IPS DF 6.9 (cell line): ENCODE measurements around the gene NKX3-2.

ENCODE experiments used
- DNase-seq: peaks from one replicate; pipeline ENCODE4 v3.0.0-alpha.2; 2013; ENCODE audit warnings: low read depth, low spot score
- H3K27ac ChIP-seq: one replicate; pipeline ENCODE4 v1.5.1; 2013; ENCODE audit warnings: low read length, control low read depth
- H3K27me3 ChIP-seq: 2 replicates; pipeline ENCODE4 v1.6.1; 2013; ENCODE audit warnings: mild to moderate bottlenecking, low read length; ENCODE audit not compliant: control insufficient read depth, insufficient read depth
- H3K36me3 ChIP-seq: 2 replicates; pipeline ENCODE4 v1.6.1; 2013; ENCODE audit warnings: low read length; ENCODE audit not compliant: control insufficient read depth, insufficient read depth
- H3K4me1 ChIP-seq: 2 replicates; pipeline ENCODE4 v1.6.1; 2013; ENCODE audit warnings: low read length; ENCODE audit not compliant: control insufficient read depth, insufficient read depth
- H3K4me3 ChIP-seq: 2 replicates; pipeline ENCODE4 v1.5.1; 2013; ENCODE audit warnings: mild to moderate bottlenecking, low read length
- H3K9me3 ChIP-seq: 2 replicates; pipeline ENCODE4 v1.6.1; 2013; ENCODE audit warnings: low read length, inconsistent platforms; ENCODE audit not compliant: control insufficient read depth, insufficient read depth
- WGBS: extraction: QIAGEN DNeasy Blood & Tissue Kit; methylation state at CpG from one replicate; pipeline ENCODE4 v1.1.7; 2013; ENCODE audit warnings: mixed read lengths, missing lambda C conversion rate; ENCODE audit not compliant: insufficient read length, insufficient coverage; 5-methylcytosine and 5-hydroxymethylcytosine counted together

Gene NKX3-2

DNA sequence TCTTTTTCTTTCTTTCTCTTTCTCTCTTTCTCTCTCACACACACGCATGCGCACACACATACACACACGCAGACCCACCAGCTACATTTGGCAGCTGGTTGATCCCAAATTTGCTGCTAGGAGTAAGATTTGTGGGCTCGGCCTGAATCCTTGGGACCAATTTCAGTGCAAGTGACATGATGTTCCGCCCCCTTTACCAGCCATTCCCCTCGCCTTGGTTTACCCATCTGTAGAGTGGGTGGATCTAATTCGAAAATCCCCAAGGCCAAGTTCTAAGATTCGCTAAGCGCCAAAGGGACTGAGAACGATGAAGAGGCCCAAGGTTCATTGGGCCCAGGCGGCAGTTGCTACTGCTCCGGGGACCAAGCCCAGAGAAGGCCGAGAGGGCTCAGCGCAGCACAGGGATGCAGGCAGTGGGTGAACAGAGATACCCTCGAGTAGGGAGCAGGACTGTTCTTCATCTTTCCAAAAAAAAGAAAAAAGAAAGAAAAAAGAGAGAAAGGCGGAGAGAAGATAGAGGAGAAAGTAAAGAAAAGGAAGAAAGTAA is 5.8 kb downstream of the NKX3-2 start:
- no peak overlapping the region for H3K27ac ChIP-seq
- DNase-seq: no peak
- no peak overlapping the region for H3K4me3 ChIP-seq
- H3K9me3 ChIP-seq: no peaks in the 10 kb centered on the region
- WGBS: no CpG with 5 or more reads among the region's 16 CpGs
- peaks cover 9% of the 10 kb centered on the region for H3K4me1 ChIP-seq
- no peaks in the 10 kb centered on the region for H3K36me3 ChIP-seq
- H3K27me3 ChIP-seq: peaks cover 100% of the 10 kb centered on the region

DNA sequence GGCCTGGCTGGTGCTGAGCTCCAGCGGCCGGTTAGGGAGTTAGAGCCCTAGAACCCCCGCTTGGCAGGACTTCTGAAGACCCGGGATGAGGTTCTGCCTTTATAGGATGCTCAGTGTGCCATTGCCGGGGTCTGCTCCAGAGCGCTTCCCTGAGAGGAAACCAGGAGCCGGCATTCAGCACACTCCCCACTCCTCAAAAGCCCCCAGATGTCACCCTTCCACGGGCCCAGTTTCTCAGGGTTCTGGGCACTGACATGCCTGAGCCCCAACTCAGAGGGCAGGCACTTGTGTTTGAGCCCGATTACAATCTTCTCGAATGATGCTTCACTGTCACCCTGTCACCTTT is 6.5 kb downstream of the NKX3-2 start:
- Histone ChIP-seq H3K36me3 (no peaks in the 10 kb centered on the region), H3K4me3 (no peak overlapping the region), H3K27ac (no peak overlapping the region), H3K4me1 (peaks cover 6% of the 10 kb centered on the region), H3K9me3 (no peaks in the 10 kb centered on the region), H3K27me3 (peaks cover 99% of the 10 kb centered on the region)
- DNase-seq: no peak
- no CpG with 5 or more reads among the region's 10 CpGs for WGBS

DNA sequence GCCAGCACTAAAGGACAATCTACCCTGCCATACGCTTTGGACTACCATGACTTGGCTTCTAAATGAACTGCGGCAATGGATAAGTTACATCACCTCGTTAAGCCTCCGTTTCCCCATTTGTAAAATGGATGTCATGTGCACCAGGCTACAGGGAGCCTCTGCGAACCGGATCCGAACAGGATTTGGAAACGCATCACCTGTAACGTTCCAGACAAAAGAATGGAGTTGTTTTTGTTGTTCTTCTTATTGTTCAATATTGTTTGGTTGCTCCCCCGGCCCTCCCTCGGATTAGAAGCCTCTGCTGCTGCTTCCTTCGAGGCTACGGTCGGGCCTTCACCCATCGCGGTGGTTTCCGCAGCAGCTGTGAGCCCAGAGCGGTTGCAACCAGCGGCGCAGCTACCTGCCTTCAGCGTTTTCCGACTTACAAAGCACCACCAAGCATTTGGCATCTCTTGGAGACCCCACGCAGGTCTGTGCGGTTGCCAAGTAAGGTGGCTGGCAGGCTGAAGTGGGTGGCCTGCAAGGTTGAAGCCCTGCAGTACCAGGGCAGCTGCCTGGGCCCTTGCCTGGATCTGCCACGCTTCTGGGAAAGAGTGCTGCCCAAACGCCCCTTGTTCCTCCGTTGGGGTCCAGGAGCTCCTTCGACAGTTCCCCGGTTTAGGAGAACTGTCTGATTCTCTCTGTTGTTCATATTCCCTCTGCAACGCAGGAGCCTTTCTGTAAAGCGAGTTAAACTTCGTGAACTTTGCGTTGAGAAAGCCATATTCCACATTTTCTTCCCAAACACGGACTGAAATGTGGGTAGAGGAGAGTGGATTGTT is 7.1 kb downstream of the NKX3-2 start:
- WGBS: no CpG with 5 or more reads among the region's 34 CpGs
- DNase-seq: no peak
- Histone ChIP-seq H3K4me1 (peaks cover 2% of the 10 kb centered on the region), H3K4me3 (no peak overlapping the region), H3K36me3 (no peaks in the 10 kb centered on the region), H3K27me3 (peaks cover 99% of the 10 kb centered on the region), H3K27ac (no peak overlapping the region), H3K9me3 (no peaks in the 10 kb centered on the region)

DNA sequence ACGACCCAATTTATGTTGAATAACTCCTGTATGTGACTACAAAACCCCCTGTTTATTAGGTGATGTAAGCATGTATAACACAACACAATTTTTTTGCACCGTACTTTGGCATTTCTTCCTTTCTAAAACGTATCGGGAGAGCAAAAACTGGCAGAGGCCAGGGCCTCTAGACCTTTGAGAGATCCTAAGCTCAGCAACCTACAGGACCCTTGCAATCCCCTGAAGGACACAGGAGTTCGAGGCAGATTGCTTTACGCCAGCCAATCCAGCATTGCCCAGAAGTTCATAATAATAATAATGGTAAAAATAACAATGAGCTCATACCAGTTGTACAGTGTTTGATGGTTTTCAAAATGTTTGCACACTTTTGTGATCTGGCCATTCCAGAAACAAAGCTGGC is 7.7 kb downstream of the NKX3-2 start:
- Histone ChIP-seq H3K27me3 (peaks cover 97% of the 10 kb centered on the region), H3K36me3 (no peaks in the 10 kb centered on the region), H3K4me3 (no peak overlapping the region), H3K4me1 (peaks cover 2% of the 10 kb centered on the region), H3K9me3 (no peaks in the 10 kb centered on the region), H3K27ac (no peak overlapping the region)
- no peak for DNase-seq
- WGBS: no CpG with 5 or more reads among the region's 6 CpGs

DNA sequence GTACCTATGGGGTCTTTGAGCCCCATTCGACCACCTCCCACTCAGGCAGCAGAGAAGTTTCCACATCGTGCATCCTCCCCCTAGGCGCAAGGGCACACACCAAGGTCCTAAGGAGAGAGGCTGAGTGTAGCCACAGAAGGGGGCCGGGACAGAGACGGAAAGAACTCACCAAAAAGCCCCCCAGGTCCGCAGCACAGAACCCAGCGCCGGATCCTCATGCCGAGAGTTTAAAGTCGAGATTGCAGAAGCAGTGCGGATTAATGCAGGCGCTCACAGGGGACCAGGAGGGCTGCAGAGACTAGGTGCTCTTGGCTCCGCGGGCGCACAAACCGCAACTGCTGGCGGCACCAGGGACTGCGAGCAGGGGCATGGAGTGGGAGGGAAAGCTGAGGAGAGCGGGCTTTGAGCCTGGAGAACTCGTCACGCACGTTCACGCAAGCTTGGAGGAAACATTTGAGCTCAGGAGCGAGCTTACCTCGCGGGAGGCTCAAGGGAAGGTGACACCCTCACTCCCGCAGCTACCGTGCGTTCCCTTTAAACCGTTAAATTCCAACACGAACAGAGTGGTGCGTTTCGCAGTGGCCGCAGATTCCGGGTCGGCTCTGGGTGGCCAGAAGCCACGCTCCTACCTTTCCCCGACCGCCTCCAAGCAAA is 8.5 kb downstream of the NKX3-2 start:
- H3K9me3 ChIP-seq: no peaks in the 10 kb centered on the region
- H3K4me1 ChIP-seq: peaks cover 5% of the 10 kb centered on the region
- H3K36me3 ChIP-seq: no peaks in the 10 kb centered on the region
- H3K27ac ChIP-seq: no peak overlapping the region
- H3K27me3 ChIP-seq: peaks cover 94% of the 10 kb centered on the region
- DNase-seq: no peak
- no CpG with 5 or more reads among the region's 39 CpGs for WGBS
- H3K4me3 ChIP-seq: no peak overlapping the region

DNA sequence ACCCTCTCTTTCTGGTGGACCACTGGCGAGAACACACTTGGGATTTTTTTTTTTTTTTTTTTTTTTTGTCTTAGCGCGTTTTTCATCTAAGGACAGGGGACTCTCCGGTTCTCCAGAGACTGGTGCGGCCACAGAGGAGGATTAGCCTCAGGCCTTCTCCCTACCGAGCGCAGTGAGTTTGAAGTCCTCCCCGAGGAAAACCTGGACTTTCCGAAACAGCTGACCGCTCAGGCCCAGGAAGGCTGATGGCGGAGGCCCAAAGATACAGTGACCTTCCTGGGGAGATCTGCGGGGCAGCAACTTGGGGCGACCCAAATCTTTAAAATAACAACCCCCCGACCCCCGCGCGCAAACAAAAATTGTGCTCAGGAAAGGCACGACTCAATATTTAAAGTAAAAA is 9.2 kb downstream of the NKX3-2 start:
- peaks cover 94% of the 10 kb centered on the region for H3K27me3 ChIP-seq
- peaks cover 7% of the 10 kb centered on the region for H3K4me1 ChIP-seq
- no peak overlapping the region for H3K27ac ChIP-seq
- H3K9me3 ChIP-seq: no peaks in the 10 kb centered on the region
- no peaks in the 10 kb centered on the region for H3K36me3 ChIP-seq
- no peak for DNase-seq
- WGBS: no CpG with 5 or more reads among the region's 18 CpGs
- no peak overlapping the region for H3K4me3 ChIP-seq

DNA sequence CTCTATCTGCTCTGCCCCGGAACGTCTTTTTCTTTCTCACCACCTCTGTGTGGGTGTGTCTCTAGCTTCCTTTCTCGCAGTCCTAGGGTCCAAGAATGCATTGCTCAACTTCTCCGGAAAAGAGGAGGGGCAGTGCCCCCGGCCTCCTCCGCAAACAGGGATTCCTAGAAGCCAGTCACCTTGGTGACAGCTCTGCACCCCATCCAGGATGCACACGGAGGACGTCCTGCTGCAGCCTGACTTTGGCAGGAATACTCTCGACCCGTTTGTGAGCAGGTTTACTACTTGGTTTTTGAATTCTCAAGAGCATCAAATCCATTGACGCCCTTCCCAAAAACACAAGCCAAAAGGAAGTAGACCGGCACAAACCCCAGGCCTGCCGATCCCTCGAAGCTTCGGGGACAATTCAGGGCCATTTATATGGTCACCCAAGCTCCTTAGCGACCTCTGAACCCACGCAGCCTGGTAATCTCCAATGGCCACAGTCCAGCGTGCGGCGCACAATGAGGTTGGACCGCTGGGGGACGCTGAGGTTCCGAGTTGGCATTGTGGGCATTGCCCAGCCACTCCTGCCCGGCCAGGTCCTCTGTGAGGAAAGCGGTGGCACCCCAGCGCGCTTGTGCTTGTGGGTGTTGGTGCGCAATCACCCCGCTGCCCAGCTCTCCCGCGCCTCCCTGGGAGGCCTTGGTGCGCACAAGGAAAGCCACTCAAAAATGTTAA is 9.8 kb downstream of the NKX3-2 start:
- Histone ChIP-seq H3K27me3 (peaks cover 94% of the 10 kb centered on the region), H3K9me3 (no peaks in the 10 kb centered on the region), H3K27ac (no peak overlapping the region), H3K36me3 (no peaks in the 10 kb centered on the region), H3K4me3 (no peak overlapping the region), H3K4me1 (peaks cover 12% of the 10 kb centered on the region)
- no CpG with 5 or more reads among the region's 32 CpGs for whole genome bisulfite sequencing
- no peak for DNase-seq

DNA sequence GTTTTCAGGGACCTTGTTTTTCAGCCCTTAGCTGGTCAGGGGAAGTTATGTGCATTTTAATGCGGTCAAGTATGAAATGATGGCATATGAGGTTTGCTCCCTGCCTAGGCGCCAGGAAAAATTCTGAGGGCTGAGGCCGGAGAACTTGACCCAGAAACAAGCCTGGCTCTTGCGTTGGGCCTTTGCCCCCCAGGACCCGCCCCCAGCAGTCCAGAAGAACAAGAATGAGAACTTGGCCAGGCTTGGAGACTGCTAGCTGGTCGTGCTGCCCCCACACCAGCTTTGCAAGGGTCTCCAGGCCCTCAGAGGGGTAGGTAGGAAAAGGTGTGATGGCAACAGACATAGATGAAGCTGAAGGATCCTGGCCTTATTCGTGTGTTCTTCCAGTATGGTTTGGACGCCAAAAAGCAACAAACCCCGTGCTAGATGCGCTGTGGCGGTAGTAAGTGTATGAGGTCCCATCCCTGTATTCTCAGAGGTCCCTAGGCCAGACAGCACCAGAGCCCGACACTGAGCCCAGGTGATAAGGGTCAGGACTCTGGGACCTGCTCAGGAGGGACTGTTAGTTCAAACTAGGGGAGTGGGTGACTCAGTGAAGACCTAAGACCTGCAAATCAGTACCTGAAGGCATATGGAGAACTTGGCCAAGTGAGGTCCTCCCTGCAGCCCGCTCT is 10.5 kb downstream of the NKX3-2 start:
- peaks cover 94% of the 10 kb centered on the region for H3K27me3 ChIP-seq
- H3K27ac ChIP-seq: no peak overlapping the region
- H3K9me3 ChIP-seq: no peaks in the 10 kb centered on the region
- no CpG with 5 or more reads among the region's 13 CpGs for WGBS
- H3K4me3 ChIP-seq: no peak overlapping the region
- peaks cover 12% of the 10 kb centered on the region for H3K4me1 ChIP-seq
- H3K36me3 ChIP-seq: no peaks in the 10 kb centered on the region
- no peak for DNase-seq

DNA sequence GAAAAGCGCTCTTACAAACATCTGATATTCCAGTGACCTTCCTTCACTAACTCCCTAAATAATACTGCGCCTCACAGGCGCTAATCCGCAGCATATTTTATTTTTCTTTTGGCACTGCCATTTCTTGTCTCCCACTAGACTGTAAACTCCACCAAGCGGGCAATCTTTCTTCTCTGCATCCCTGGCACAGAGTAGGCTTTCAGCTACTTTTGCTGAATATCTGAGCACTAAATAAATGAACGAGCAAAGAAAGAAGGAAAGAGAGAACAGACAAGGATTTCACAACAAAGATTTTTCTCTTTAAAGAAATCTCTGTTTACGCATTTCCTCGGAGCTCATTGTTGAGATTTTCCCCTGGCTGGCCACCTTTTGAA is 12.7 kb downstream of the NKX3-2 start:
- no peak for DNase-seq
- no CpG with 5 or more reads among the region's 8 CpGs for WGBS
- Histone ChIP-seq H3K36me3 (no peaks in the 10 kb centered on the region), H3K4me3 (no peak overlapping the region), H3K9me3 (no peaks in the 10 kb centered on the region), H3K4me1 (peaks cover 12% of the 10 kb centered on the region), H3K27ac (no peak overlapping the region), H3K27me3 (peaks cover 94% of the 10 kb centered on the region)
